Activated CD8-positive, alpha-beta memory T cell treated with anti-CD3 and anti-CD28 coated beads, Interleukin-2, amount 50 U/mL, for 4 hours (primary cell): ENCODE measurements around the gene PNMT.

ENCODE experiments used
- DNase-seq: peaks from one replicate; pipeline ENCODE4 v3.0.0-alpha.2; 2020

The PNMT gene

GRCh38 chr17:39658346-39658745 lies 9.9 kb upstream of the PNMT start:
- no peak for DNase-seq

- DNase-seq, result no peak
These were observed 9.5 kb upstream of the PNMT start for GRCh38 chr17:39658760-39659159.

- no peak for DNase-seq
These were observed 8.8 kb upstream of the PNMT start for GRCh38 chr17:39659279-39660010.

- DNase-seq, result no peak
These were observed 8.3 kb upstream of the PNMT start for GRCh38 chr17:39660011-39660360.

- no peak for DNase-seq
These were observed 7.6 kb upstream of the PNMT start for GRCh38 chr17:39660397-39661385.

DNA sequence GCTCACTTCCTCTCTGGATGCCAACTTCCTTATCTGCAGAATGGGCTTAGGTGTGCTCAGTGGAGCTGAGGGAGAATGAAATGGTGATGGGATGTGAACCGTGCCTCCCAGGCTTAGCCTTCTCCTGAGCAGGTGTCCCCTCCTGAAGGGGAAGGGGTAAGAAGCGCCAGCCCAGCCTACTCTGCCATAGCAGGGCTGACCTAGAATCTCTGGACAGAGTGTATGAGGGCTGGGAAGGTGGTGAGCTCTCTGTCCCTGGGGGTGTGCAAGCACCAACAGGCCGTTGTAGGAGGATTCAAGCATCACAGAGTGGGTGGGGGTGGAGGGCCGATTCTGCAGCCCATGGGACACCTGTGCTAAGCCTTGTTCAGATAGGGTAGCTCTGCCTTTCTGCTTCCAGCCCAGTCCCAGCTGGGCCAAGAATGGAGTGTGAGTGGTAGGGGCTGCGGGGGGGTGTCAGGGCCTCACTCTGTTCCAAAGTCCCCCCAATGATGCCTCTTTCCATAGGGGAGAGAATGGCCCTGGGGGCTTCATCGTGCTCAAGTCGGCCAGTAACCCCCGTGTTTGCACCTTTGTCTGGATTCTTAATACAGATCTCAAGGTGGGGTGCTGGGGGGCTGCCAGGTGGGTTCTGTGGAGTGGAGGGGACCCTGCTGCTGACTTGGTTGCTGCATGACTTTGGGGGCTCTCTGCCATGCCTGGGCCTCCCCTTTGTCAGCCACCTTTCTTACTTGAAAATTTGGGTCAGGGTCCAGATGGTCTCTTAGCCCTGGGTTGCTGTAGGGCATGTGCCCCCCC lies 6.3 kb upstream of the PNMT start:
- DNase-seq, result no peak

GRCh38 chr17:39662551-39663339 lies 5.5 kb upstream of the PNMT start:
- DNase-seq, result no peak

DNA sequence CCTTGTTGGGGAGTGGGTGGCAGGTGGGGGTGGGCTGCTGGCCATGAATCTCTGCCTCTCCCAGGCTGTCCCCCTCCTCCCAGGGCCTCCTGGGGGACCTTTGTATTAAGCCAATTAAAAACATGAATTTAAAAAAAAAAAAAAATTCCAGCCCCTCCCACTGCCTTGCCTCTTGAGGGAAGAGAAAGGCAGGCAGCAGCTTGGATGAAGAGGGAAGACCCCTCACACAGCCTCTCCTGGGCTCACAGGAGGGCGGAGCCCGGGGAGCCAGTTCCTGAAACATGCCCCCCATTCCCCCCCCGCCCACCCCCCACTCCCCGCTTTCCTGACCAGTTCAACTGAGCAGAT lies 4.9 kb upstream of the PNMT start:
- DNase-seq, result no peak

GRCh38 chr17:39663688-39664580 lies 4.3 kb upstream of the PNMT start:
- DNase-seq, result no peak

DNA sequence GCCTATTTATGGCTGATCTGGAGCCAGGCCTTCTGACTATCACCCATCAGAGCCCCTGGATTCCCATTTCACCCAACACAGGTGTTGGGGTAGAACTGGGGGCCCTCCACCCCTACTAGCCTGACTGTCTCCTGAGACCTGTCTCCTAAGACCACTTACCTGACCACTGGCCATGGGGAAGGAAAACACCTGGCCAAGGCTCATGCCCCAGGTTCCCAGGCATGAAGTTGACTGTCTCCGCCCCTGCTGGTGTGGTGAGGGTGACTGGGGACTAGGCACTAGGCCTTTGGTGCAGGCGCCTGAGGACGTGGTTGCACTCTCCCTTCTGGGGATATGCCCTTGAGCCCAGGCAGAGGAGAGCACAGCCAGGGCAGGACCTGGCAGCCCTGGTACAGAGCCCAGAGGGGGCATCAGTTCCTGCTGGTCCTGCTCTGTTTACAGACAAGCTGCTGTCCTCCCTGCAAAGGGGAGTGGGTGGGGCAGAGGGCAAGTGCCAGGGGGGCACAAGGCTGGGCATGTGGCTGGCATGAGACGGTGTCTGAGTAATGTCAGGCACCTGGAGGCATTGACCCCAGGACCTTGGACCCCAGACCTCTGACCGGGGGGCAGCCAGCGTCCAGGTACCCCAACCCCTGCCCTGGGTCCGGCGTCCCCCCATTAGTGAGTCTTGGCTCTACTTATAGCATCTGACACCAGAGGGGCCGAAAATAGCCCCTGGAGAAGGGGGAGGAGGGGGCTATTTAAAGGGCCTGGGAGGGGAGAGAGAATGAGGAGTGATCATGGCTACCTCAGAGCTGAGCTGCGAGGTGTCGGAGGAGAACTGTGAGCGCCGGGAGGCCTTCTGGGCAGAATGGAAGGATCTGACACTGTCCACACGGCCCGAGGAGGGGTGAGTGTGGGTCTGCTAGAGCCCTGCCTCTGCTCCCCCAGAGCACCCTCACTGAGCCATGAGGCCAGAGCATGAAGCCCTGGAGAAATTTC lies 3.4 kb upstream of the PNMT start, which contains the start of gene TCAP:
TCAP (plus strand) TSS at position 769 of the 981 bp plus-strand sequence; CDS start at position 780, 11 bp downstream.
- no peak for DNase-seq

GRCh38 chr17:39665642-39666224 lies 2.5 kb upstream of the PNMT start:
- DNase-seq, result no peak

- DNase-seq, result no peak
These were observed 2.0 kb upstream of the PNMT start for GRCh38 chr17:39666231-39666600.

DNA sequence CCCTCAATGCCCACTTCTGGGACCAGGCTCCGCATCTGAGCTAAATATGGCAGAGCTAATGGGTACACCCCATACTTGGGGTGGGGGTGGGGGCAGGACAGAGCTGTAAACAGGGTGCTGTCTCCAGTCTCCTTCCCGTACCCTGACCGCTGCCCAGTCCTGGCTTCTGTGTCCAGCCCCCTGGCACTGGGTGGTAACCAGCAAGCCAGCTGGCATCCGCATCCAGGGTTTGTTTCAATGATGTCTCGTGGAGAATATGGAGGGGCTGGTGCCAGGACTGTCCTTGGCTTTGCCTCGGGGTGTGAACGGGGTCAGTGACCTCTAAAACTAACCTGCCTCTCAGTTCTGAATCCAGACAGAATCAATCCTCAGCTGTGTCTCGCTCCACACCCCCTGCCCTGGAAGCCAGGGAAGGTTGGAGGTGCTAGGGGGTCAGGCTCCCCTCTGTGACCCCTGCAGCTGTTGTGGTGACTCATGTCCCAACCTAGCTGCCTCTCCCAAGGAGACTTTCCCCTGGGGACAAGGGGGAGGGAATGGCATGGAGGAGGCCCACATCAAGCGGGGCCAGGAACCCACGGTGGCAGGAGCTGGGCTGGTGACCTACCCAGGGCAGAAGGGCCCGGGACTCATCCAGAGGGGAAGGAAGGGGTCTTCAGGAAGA lies 1.5 kb upstream of the PNMT start:
- DNase-seq, result no peak

- no peak for DNase-seq
These were observed 850 bp upstream of the PNMT start for GRCh38 chr17:39667262-39667944.

GRCh38 chr17:39669897-39670735 lies 1.9 kb downstream of the PNMT start:
- no peak for DNase-seq

- DNase-seq, result no peak
These were observed 2.5 kb downstream of the PNMT start for GRCh38 chr17:39670746-39671145.
